Sigmoid colon (tissue), 7 donors: Measurements from ENCODE around the gene MRPL57. TPM values are rescaled to one million over a fixed set of nuclear protein-coding genes. Genes with fewer than 3 reads are reported as not detected.

Source experiments
- DNase-seq: peaks from one replicate; pipeline ENCODE4 v3.0.0-alpha.2; 2019
- H3K27ac ChIP-seq, 4 donors: fragments of 200-600 bp; sonication (generic); one replicate each; pipeline ENCODE4 v1.5.1; 2016 to 2019; ENCODE audit warnings: mild to moderate bottlenecking in 1 of 4
- H3K27me3 ChIP-seq, 3 donors: fragments of 200-600 bp; sonication (generic); one replicate each; pipeline ENCODE4 v1.5.1; 2019; ENCODE audit warnings: mild to moderate bottlenecking in 1 of 3
- H3K36me3 ChIP-seq, 4 donors: fragments of 200-600 bp; sonication (generic); one replicate each; pipeline ENCODE4 v1.5.1; 2016 to 2019
- H3K4me1 ChIP-seq, 4 donors: fragments of 200-600 bp; sonication (generic); one replicate each; pipeline ENCODE4 v1.5.1; 2017 to 2019
- H3K4me3 ChIP-seq, 4 donors: fragments of 200-600 bp; sonication (generic); one replicate each; pipeline ENCODE4 v1.5.1; 2017 to 2019; ENCODE audit warnings: mild to moderate bottlenecking in 2 of 4, moderate library complexity in 1 of 4
- H3K9me3 ChIP-seq, 4 donors: fragments of 200-600 bp in 3 of 4; sonication (generic) in 3 of 4; one replicate each; pipeline versions ENCODE4 v1.5.1 to v1.6.1; 2013 to 2019
- CTCF ChIP-seq, 4 experiments: fragments of 450-650 bp in 3 of 4; fragments of 200-600 bp in 1 of 4; IDR thresholded peaks; one replicate each; pipeline ENCODE4 v1.5.1; 2016 to 2019; ENCODE audit warnings: antibody characterized with exemption in 4 of 4, mild to moderate bottlenecking in 3 of 4, moderate library complexity in 2 of 4
- EP300 ChIP-seq, 4 donors: sonication (generic); formaldehyde crosslinking; IDR thresholded peaks; one replicate each; pipeline ENCODE4 v1.6.1; 2017; ENCODE audit warnings: antibody characterized with exemption in 4 of 4
- POLR2A ChIP-seq, 2 donors: fragments of 450-650 bp; IDR thresholded peaks; one replicate each; pipeline ENCODE4 v1.6.1; 2016; ENCODE audit warnings: antibody characterized with exemption in 2 of 2, mild to moderate bottlenecking in 2 of 2, moderate library complexity in 2 of 2
- POLR2AphosphoS5 ChIP-seq, 4 donors: sonication (generic); formaldehyde crosslinking; IDR thresholded peaks; one replicate each; pipeline ENCODE4 v1.6.1; 2017; ENCODE audit warnings: antibody characterized with exemption in 4 of 4
- WGBS, 2 donors: extraction: QIAGEN DNeasy Blood & Tissue Kit; methylation state at CpG; one replicate each; pipeline ENCODE4 v1.1.7; 2013; 5-methylcytosine and 5-hydroxymethylcytosine counted together
- intact Hi-C: fragments of 100-400 bp; cut with DNase I; formaldehyde crosslinking; loops from one replicate; pipeline ENCODE4 v1.15.1; 2023
- polyA plus RNA-seq, 3 donors: library from polyadenylated mRNA; stranded (reverse); fragments of 200-250 nt; gene quantifications; one replicate each; pipeline ENCODE4 v1.2.3, GENCODE V29; 2013
- total RNA-seq, 4 donors: library from RNA; depleted of rRNA; stranded (reverse); fragments of >200 nt; gene quantifications; one replicate each; pipeline ENCODE4 v1.1.0, GENCODE V29; 2016
- donor health status: healthy with polysubstance abuse.
- donor health status: Bipolar disorder and iron deficiency.
- donor health status: healthy.

The MRPL57 gene
- total and polyA plus RNA-seq, 7 donors, result 21.0 to 51.0 (median 25.8) TPM

- intact Hi-C loops, result no loop called here
Measured at GRCh38 chr13:21137696-21138095, 38.8 kb upstream of the MRPL57 start.

GRCh38 chr13:21138561-21138960 lies 37.9 kb upstream of the MRPL57 start:
- Histone ChIP-seq H3K4me3 (no peak overlapping the region), H3K27ac (no peak overlapping the region), H3K9me3 (no peaks in the 10 kb centered on the region), H3K36me3 (peaks cover 0 to 18% (median 2%) of the 10 kb centered on the region in 4 donors), H3K4me1 (peaks cover 0 to 34% (median 29%) of the 10 kb centered on the region in 4 donors), H3K27me3 (no peaks in the 10 kb centered on the region)
- TF ChIP-seq POLR2A (IDR thresholded peaks at IDR 0.05) (no peak), POLR2AphosphoS5 (IDR thresholded peaks at IDR 0.05) (no peak), EP300 (IDR thresholded peaks at IDR 0.05) (no peak), CTCF (IDR thresholded peaks at IDR 0.05) (no peak)
- intact Hi-C loops, result no loop called here
- no peak for DNase-seq
- WGBS, 2 donors, result 12 to 72% methylated on average over 1 of the region's 1 CpG

More at GRCh38 chr13:21137696-21138095, 38.8 kb upstream of the MRPL57 start:
- TF ChIP-seq POLR2AphosphoS5 (IDR thresholded peaks at IDR 0.05) (no peak), EP300 (IDR thresholded peaks at IDR 0.05) (no peak)
- 83 to 92% methylated on average over 5 of the region's 5 CpGs for WGBS, 2 donors
- Histone ChIP-seq H3K27me3 (no peaks in the 10 kb centered on the region), H3K4me3 (no peak overlapping the region), H3K27ac (no peak overlapping the region), H3K9me3 (no peaks in the 10 kb centered on the region), H3K36me3 (peaks cover 0 to 9% (median 1%) of the 10 kb centered on the region in 4 donors), H3K4me1 (peaks cover 0 to 25% (median 20%) of the 10 kb centered on the region in 4 donors)
- DNase-seq, result no peak

GRCh38 chr13:21139374-21139773 lies 37.1 kb upstream of the MRPL57 start:
- no peak for DNase-seq
- WGBS, 2 donors, result 68 to 90% methylated on average over 12 of the region's 12 CpGs
- Histone ChIP-seq H3K9me3 (no peaks in the 10 kb centered on the region), H3K4me3 (peak overlapping the region in 3 of 4 donors; percentile 74 to 79 (median 76)), H3K36me3 (peaks cover 0 to 21% (median 2%) of the 10 kb centered on the region in 4 donors), H3K27ac (peak overlapping the region; percentile 84 to 91 (median 90)), H3K4me1 (peaks cover 0 to 40% (median 33%) of the 10 kb centered on the region in 4 donors), H3K27me3 (no peaks in the 10 kb centered on the region)
- TF ChIP-seq CTCF (IDR thresholded peaks at IDR 0.05) (no peak), POLR2A (IDR thresholded peaks at IDR 0.05) (no peak), POLR2AphosphoS5 (IDR thresholded peaks at IDR 0.05) (no peak), EP300 (IDR thresholded peaks at IDR 0.05) (no peak)
- intact Hi-C loops, result no loop called here

- Histone ChIP-seq H3K36me3 (peaks cover 2 to 48% (median 10%) of the 10 kb centered on the region in 4 donors), H3K27ac (no peak overlapping the region), H3K4me3 (no peak overlapping the region), H3K9me3 (no peaks in the 10 kb centered on the region), H3K27me3 (no peaks in the 10 kb centered on the region), H3K4me1 (peaks cover 0 to 43% (median 36%) of the 10 kb centered on the region in 4 donors)
- 94% methylated on average over 3 of the region's 3 CpGs for WGBS, 2 donors
- no peak for DNase-seq
- intact Hi-C loops, result no loop called here
- TF ChIP-seq POLR2A (IDR thresholded peaks at IDR 0.05), result no peak
- no peak for TF ChIP-seq CTCF (IDR thresholded peaks at IDR 0.05)
- TF ChIP-seq EP300 (IDR thresholded peaks at IDR 0.05), result no peak
- TF ChIP-seq POLR2AphosphoS5 (IDR thresholded peaks at IDR 0.05), result no peak
Measured at GRCh38 chr13:21142766-21143165, 33.7 kb upstream of the MRPL57 start.

- Histone ChIP-seq H3K27me3 (no peaks in the 10 kb centered on the region), H3K9me3 (no peaks in the 10 kb centered on the region), H3K36me3 (peaks cover 2 to 54% (median 12%) of the 10 kb centered on the region in 4 donors), H3K4me1 (peaks cover 0 to 24% (median 11%) of the 10 kb centered on the region in 4 donors), H3K27ac (no peak overlapping the region), H3K4me3 (no peak overlapping the region)
- intact Hi-C loops, result no loop called here
- 66 to 84% methylated on average over 4 of the region's 4 CpGs for WGBS, 2 donors
- no peak for DNase-seq
- TF ChIP-seq POLR2A (IDR thresholded peaks at IDR 0.05), result no peak
Measured at GRCh38 chr13:21147827-21148226, 28.6 kb upstream of the MRPL57 start.
